ENCODE data around the gene ZNRF3.
"Not testable (repeated sequence)": the region's sequence is repeated elsewhere in the genome, so short reads cannot be mapped to it uniquely, and the experiment has no call there.

The ZNRF3 gene

GRCh38 chr22:28882878-28883656, at the start of gene ZNRF3:
ZNRF3 (plus strand) TSS chr22:28883572; CDS start chr22:28883767, 195 bp downstream.
- no peak for TF ChIP-seq CTCF (IDR thresholded peaks at IDR 0.05; ENCODE audit: low read depth, low read length, missing control alignments)
- H3K4me3 ChIP-seq (replicated peaks; ENCODE audit: low read depth, low read length), result peak within 1 kb of the TSS; percentile 68
- DNase-seq (ENCODE audit: extremely low read depth, low read depth), result peak; percentile 61

GRCh38 chr22:28835630-28836189, 47.7 kb upstream of the ZNRF3 start:
- no peak overlapping the region for H3K4me3 ChIP-seq (replicated peaks; ENCODE audit: low read depth, low read length)
- no peak for TF ChIP-seq CTCF (IDR thresholded peaks at IDR 0.05; ENCODE audit: low read depth, low read length, missing control alignments)
- no peak for DNase-seq (ENCODE audit: extremely low read depth, low read depth)

- no peak for DNase-seq (ENCODE audit: extremely low read depth, low read depth)
- no peak overlapping the region for H3K4me3 ChIP-seq (replicated peaks; ENCODE audit: low read depth, low read length)
These were observed 45.7 kb upstream of the ZNRF3 start for GRCh38 chr22:28837640-28838039.

GRCh38 chr22:28838971-28839370, 44.4 kb upstream of the ZNRF3 start:
- no peak overlapping the region for H3K4me3 ChIP-seq (replicated peaks; ENCODE audit: low read depth, low read length)
- TF ChIP-seq CTCF (IDR thresholded peaks at IDR 0.05; ENCODE audit: low read depth, low read length, missing control alignments), result no peak
- DNase-seq (ENCODE audit: extremely low read depth, low read depth), result no peak

More at GRCh38 chr22:28837640-28838039, 45.7 kb upstream of the ZNRF3 start:
- TF ChIP-seq CTCF (IDR thresholded peaks at IDR 0.05; ENCODE audit: low read depth, low read length, missing control alignments), result no peak

GRCh38 chr22:28841111-28841510, 42.3 kb upstream of the ZNRF3 start:
- no peak for DNase-seq (ENCODE audit: extremely low read depth, low read depth)
- TF ChIP-seq CTCF (IDR thresholded peaks at IDR 0.05; ENCODE audit: low read depth, low read length, missing control alignments), result no peak
- H3K4me3 ChIP-seq (replicated peaks; ENCODE audit: low read depth, low read length), result no peak overlapping the region

- TF ChIP-seq CTCF (IDR thresholded peaks at IDR 0.05; ENCODE audit: low read depth, low read length, missing control alignments), result no peak
- DNase-seq (ENCODE audit: extremely low read depth, low read depth), result no peak
These were observed 39.7 kb upstream of the ZNRF3 start for GRCh38 chr22:28843633-28844032.

GRCh38 chr22:28844277-28844676, 39.1 kb upstream of the ZNRF3 start:
- not testable (repeated sequence) for DNase-seq (ENCODE audit: extremely low read depth, low read depth); H3K4me3 ChIP-seq (replicated peaks; ENCODE audit: low read depth, low read length)

More at GRCh38 chr22:28843633-28844032, 39.7 kb upstream of the ZNRF3 start:
- no peak overlapping the region for H3K4me3 ChIP-seq (replicated peaks; ENCODE audit: low read depth, low read length)

All from HFF-Myc (cell line).